Measurements from ENCODE around the gene ZBTB40.

The ZBTB40 gene

DNA sequence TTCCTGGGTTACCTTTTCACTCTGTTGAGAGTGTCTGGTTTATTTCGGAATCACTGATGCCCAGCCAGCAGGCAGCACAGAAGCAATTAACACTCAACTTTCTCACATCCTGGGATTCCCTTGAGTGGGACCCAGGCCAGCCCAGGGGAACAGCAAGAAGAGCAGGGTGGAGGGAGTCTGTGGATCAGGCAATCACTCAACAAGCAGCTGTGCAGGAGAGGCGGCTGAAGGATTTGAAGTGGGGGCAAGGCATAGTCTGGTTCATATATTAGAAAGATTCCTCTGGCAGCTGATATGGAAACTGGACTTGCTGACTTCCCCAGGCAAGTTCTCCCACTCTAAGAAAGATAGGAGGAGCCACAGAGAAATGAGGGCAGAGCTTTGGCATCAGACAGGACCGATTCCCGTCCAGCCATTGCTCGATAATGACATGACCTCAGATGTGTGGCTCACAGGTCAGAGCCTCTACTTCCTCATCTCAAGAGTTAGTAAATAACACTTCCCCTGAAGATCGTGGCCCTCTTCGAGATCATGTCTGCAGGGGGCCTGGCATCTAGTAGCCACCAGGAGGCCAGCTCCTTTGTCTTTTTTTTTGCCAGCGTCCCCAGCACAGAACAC, 124.0 kb downstream of the ZBTB40 start:
- DNase-seq (ENCODE audit: low read depth), result no peak
- no peak overlapping the region for H3K4me3 ChIP-seq (replicated peaks; ENCODE audit: low read depth, low read length)
- TF ChIP-seq, protein P1, sequence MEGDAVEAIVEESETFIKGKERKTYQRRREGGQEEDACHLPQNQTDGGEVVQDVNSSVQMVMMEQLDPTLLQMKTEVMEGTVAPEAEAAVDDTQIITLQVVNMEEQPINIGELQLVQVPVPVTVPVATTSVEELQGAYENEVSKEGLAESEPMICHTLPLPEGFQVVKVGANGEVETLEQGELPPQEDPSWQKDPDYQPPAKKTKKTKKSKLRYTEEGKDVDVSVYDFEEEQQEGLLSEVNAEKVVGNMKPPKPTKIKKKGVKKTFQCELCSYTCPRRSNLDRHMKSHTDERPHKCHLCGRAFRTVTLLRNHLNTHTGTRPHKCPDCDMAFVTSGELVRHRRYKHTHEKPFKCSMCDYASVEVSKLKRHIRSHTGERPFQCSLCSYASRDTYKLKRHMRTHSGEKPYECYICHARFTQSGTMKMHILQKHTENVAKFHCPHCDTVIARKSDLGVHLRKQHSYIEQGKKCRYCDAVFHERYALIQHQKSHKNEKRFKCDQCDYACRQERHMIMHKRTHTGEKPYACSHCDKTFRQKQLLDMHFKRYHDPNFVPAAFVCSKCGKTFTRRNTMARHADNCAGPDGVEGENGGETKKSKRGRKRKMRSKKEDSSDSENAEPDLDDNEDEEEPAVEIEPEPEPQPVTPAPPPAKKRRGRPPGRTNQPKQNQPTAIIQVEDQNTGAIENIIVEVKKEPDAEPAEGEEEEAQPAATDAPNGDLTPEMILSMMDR (IDR thresholded peaks at IDR 0.05; ENCODE audit: low read length, missing control alignments), result no peak

DNA sequence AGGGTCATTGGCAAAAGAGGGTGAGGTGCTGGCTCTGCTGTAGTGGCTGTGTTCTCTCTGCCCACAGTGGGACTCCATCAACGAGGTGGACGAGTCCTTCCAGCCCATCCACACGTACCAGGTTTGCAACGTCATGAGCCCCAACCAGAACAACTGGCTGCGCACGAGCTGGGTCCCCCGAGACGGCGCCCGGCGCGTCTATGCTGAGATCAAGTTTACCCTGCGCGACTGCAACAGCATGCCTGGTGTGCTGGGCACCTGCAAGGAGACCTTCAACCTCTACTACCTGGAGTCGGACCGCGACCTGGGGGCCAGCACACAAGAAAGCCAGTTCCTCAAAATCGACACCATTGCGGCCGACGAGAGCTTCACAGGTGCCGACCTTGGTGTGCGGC, 124.5 kb downstream of the ZBTB40 start:
- no peak overlapping the region for H3K4me3 ChIP-seq (replicated peaks; ENCODE audit: low read depth, low read length)
- TF ChIP-seq, protein P1 (IDR thresholded peaks at IDR 0.05; ENCODE audit: low read length, missing control alignments), result no peak
- no peak for DNase-seq (ENCODE audit: low read depth)

DNA sequence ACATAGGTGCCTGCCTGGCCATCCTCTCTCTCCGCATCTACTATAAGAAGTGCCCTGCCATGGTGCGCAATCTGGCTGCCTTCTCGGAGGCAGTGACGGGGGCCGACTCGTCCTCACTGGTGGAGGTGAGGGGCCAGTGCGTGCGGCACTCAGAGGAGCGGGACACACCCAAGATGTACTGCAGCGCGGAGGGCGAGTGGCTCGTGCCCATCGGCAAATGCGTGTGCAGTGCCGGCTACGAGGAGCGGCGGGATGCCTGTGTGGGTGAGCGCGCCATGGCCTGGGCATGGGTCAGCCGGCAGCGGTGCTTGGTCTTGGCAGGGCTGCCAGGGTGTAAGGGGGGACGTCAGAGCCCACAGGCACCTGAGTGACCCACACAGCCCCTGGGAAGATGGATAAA, 125.0 kb downstream of the ZBTB40 start:
- no peak for DNase-seq (ENCODE audit: low read depth)
- H3K4me3 ChIP-seq (replicated peaks; ENCODE audit: low read depth, low read length), result no peak overlapping the region
- TF ChIP-seq, protein P1 (IDR thresholded peaks at IDR 0.05; ENCODE audit: low read length, missing control alignments), result no peak

DNA sequence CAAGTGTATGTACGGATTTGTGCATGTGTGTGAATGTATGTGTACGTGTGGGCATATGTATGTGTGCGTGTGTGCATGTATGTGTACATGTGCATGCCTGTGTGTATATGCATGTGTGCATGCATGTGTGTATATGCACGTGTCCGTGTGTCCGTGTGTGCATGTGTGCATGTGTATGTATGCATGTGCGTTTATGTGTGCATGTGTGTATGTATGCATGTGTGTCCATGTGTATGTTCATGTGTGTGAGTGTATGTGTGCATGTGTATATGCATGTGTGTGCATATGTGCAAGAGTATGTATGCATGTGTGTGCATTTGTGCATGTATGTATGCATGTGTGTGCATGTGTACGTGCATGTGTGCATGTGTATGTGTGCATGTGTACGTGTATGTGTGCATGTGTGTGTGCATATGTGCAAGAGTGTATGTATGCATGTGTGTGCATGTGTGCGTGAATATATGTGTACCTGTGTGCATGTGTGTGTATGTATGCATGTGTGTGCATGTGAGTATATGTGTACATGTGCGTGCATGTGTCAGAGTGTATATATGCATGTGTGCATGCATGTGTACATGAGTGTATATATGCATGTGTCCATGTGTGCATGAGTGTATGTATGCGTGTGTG, 127.2 kb downstream of the ZBTB40 start:
- no peak for DNase-seq (ENCODE audit: low read depth)
- H3K4me3 ChIP-seq (replicated peaks; ENCODE audit: low read depth, low read length), result no peak overlapping the region
- TF ChIP-seq, protein P1 (IDR thresholded peaks at IDR 0.05; ENCODE audit: low read length, missing control alignments), result no peak

DNA sequence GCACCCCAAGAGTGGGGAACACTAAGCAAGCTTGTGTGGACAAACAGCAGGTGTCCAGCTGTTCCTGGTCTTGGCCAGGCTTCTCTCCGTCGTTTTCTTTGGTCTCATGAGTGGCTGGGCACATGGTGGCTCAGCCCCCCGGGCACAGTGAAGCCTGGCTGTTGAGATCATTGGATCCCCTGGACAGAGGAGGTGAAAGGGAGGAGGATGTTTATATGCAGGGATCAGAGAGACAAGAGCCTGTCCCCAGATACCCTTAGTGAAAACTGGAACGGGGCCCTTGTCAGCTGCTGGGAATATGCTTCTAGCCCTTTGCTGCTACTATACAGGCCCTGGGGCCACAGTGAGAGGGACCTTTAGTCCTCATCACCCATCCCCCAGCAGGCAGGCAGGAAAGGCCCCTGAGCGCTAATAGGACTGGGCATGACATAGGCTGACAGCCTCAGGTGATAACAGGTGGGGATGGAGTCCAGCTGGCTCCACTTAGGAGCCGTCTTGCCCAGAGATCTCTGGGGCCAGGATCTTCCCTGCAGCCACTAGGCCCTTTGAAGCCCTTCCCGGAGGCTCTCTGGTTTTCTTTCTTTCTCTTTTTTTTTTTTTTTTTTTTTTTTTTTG, 128.0 kb downstream of the ZBTB40 start:
- TF ChIP-seq, protein P1 (IDR thresholded peaks at IDR 0.05; ENCODE audit: low read length, missing control alignments), result no peak
- no peak for DNase-seq (ENCODE audit: low read depth)
- H3K4me3 ChIP-seq (replicated peaks; ENCODE audit: low read depth, low read length), result no peak overlapping the region

All from fibroblast of pulmonary artery (primary cell).